ENCODE data around the gene DMXL1. TPM values are rescaled to one million over a fixed set of nuclear protein-coding genes. Genes with fewer than 3 reads are reported as not detected.

The DMXL1 gene
- total and polyA plus RNA-seq, 4 donors: 4.3 to 38.1 (median 25.1) TPM

DNA sequence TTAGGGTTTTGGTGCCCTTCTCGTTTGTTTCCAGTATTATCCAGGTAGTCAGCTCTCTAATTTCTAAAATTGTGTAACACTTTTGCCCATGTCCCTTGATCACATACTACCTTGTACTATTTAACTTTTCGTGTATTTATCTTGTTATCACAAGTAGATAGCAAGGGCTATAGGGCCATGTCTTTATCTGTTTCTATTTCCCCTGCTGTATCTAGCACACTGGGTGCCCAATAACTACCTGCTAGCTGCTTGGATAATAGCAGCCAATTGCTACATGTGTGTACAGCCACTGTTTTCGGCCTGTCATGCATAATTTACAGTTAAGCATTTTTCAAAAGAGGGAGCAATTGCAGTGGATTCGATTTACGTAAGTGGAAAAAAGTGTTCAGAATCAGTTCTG, 220.2 kb downstream of the DMXL1 start:
- DNase-seq (ENCODE audit: low spot score): no peak
- 78% methylated on average over 5 of the region's 5 CpGs for WGBS
- Histone ChIP-seq H3K4me3 (ENCODE audit: low read depth in 1 of 3, low read length in 3 of 3) (no peak overlapping the region), H3K4me1 (ENCODE audit: control insufficient read depth in 4 of 4, insufficient read depth in 4 of 4, low read length in 3 of 4) (no peaks in the 10 kb centered on the region), H3K36me3 (ENCODE audit: control insufficient read depth in 4 of 4, insufficient read depth in 3 of 4, low read depth in 1 of 4, low read length in 3 of 4) (no peaks in the 10 kb centered on the region), H3K9ac (ENCODE audit: low read depth in 1 of 2, low read length in 2 of 2) (no peak overlapping the region), H3K9me3 (ENCODE audit: control insufficient read depth in 4 of 4, low read length in 3 of 4) (no peaks in the 10 kb centered on the region), H3K27ac (ENCODE audit: low read depth in 1 of 2, low read length in 2 of 2) (no peak overlapping the region), H3K27me3 (ENCODE audit: control insufficient read depth in 4 of 4, insufficient read depth in 4 of 4, low read length in 3 of 4) (no peaks in the 10 kb centered on the region)
- TF ChIP-seq CTCF (IDR thresholded peaks at IDR 0.05; ENCODE audit: low read depth, low read length, missing input control) (no peak), YY1 (IDR thresholded peaks at IDR 0.05) (no peak), REST (IDR thresholded peaks at IDR 0.05) (no peak), TAF1 (conservative IDR thresholded peaks at IDR 0.05) (no peak), ATF3 (IDR thresholded peaks at IDR 0.05) (no peak), HNF4G (IDR thresholded peaks at IDR 0.05) (no peak), RAD21 (IDR thresholded peaks at IDR 0.05) (no peak), HNF4A (conservative IDR thresholded peaks at IDR 0.05) (no peak), NR2F2 (IDR thresholded peaks at IDR 0.05) (no peak), JUND (IDR thresholded peaks at IDR 0.05) (no peak), SP1 (IDR thresholded peaks at IDR 0.05) (no peak), ZBTB33 (IDR thresholded peaks at IDR 0.05) (no peak), RXRA (IDR thresholded peaks at IDR 0.05) (no peak), EGR1 (IDR thresholded peaks at IDR 0.05; ENCODE audit: low read depth in 2 of 2) (no peak), GABPA (IDR thresholded peaks at IDR 0.05 in 1 of 2, conservative IDR thresholded peaks at IDR 0.05 in 1 of 2) (no peak), FOXA2 (IDR thresholded peaks at IDR 0.05) (no peak), MAX (IDR thresholded peaks at IDR 0.05) (no peak), FOXA1 (IDR thresholded peaks at IDR 0.05) (no peak)

Measured in liver (tissue), 9 donors.